Prostate gland (tissue), 2 donors: ENCODE data around the gene CCBE1. TPM values are rescaled to one million over a fixed set of nuclear protein-coding genes. Genes with fewer than 3 reads are reported as not detected.

Experiments
- DNase-seq: peaks from one replicate; pipeline ENCODE4 v3.0.0-alpha.2; 2019; ENCODE audit warnings: low spot score
- H3K27ac ChIP-seq, 2 donors: fragments of 200-600 bp; sonication (generic); 2 replicates each; pipeline ENCODE4 v1.5.1; 2017 to 2019
- H3K27me3 ChIP-seq: fragments of 200-600 bp; sonication (generic); replicated peaks from 2 replicates; pipeline ENCODE4 v1.5.1; 2019; ENCODE audit not compliant: insufficient read depth
- H3K36me3 ChIP-seq, 2 donors: fragments of 200-600 bp; sonication (generic); 1 replicate in 1 of 2; 2 replicates in 1 of 2; pipeline versions ENCODE4 v1.5.1 to v1.8.1; 2017 to 2019
- H3K4me1 ChIP-seq: fragments of 200-600 bp; sonication (generic); replicated peaks from 2 replicates; pipeline ENCODE4 v1.5.1; 2019
- H3K4me3 ChIP-seq, 2 donors: fragments of 200-600 bp; sonication (generic); 2 replicates each; pipeline ENCODE4 v1.5.1; 2017 to 2019
- H3K9me3 ChIP-seq: fragments of 200-600 bp; sonication (generic); 2 replicates; pipeline ENCODE4 v1.5.1; 2017
- POLR2A ChIP-seq: fragments of 450-650 bp; IDR thresholded peaks from one replicate; pipeline ENCODE4 v1.6.1; 2016; ENCODE audit warnings: antibody characterized with exemption, mild to moderate bottlenecking
- POLR2AphosphoS5 ChIP-seq: sonication (generic); formaldehyde crosslinking; IDR thresholded peaks from one replicate; pipeline ENCODE4 v1.6.1; 2017; ENCODE audit warnings: antibody characterized with exemption
- WGBS: methylation state at CpG from one replicate; pipeline ENCODE4 v1.1.5; 2018; 5-methylcytosine and 5-hydroxymethylcytosine counted together
- intact Hi-C: fragments of 100-400 bp; cut with DNase I; formaldehyde crosslinking; loops from one replicate; pipeline ENCODE4 v1.14.2; 2022
- total RNA-seq, 2 donors: library from RNA; depleted of rRNA; stranded (reverse); fragments of >200 nt; gene quantifications; one replicate each; pipeline ENCODE4 v1.1.0, GENCODE V29; 2016
- TF ChIP-seq, protein P1 (sequence below), 4 experiments: fragments of 200-600 bp in 2 of 4; fragments of 450-650 bp in 2 of 4; sonication (generic) in 2 of 4; IDR thresholded peaks; 1 replicate in 3 of 4; 2 replicates in 1 of 4; pipeline ENCODE4 v1.5.1; 2016 to 2019; ENCODE audit warnings: antibody characterized with exemption in 4 of 4, mild to moderate bottlenecking in 2 of 4, moderate library complexity in 2 of 4

The CCBE1 gene
- total RNA-seq, 2 donors from 2014 or later, result 1.8 to 2.0 TPM

DNA sequence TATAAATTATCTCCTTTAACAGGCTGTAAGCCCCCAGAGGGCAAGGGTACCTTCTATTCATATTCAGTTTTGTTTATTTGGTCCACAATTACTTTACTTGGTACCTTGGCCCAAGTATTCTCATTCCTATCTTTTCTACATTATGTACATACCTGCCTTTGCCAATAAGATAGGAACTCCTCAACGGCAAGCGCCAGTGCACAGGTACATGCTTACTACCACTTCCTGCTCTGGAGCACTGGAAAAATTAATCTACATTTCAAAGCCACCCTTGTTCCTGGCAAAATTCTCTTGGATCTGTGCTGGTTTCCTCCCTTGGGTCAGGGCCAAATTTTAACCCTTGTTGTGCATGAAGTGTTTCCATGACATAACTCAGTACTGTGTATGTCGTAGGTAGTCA, 303.8 kb downstream of the CCBE1 start:
- no peaks in the 10 kb centered on the region for H3K9me3 ChIP-seq
- H3K4me1 ChIP-seq, result no peaks in the 10 kb centered on the region
- H3K4me3 ChIP-seq, result no peak overlapping the region
- H3K36me3 ChIP-seq, result no peaks in the 10 kb centered on the region
- DNase-seq, result no peak
- intact Hi-C loops, result no loop called here
- no peak overlapping the region for H3K27ac ChIP-seq
- no peaks in the 10 kb centered on the region for H3K27me3 ChIP-seq
- TF ChIP-seq, protein P1, sequence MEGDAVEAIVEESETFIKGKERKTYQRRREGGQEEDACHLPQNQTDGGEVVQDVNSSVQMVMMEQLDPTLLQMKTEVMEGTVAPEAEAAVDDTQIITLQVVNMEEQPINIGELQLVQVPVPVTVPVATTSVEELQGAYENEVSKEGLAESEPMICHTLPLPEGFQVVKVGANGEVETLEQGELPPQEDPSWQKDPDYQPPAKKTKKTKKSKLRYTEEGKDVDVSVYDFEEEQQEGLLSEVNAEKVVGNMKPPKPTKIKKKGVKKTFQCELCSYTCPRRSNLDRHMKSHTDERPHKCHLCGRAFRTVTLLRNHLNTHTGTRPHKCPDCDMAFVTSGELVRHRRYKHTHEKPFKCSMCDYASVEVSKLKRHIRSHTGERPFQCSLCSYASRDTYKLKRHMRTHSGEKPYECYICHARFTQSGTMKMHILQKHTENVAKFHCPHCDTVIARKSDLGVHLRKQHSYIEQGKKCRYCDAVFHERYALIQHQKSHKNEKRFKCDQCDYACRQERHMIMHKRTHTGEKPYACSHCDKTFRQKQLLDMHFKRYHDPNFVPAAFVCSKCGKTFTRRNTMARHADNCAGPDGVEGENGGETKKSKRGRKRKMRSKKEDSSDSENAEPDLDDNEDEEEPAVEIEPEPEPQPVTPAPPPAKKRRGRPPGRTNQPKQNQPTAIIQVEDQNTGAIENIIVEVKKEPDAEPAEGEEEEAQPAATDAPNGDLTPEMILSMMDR (IDR thresholded peaks at IDR 0.05), result no peak
- TF ChIP-seq POLR2A (no peak), POLR2AphosphoS5 (no peak)
- 66% methylated on average over 3 of the region's 3 CpGs for WGBS

DNA sequence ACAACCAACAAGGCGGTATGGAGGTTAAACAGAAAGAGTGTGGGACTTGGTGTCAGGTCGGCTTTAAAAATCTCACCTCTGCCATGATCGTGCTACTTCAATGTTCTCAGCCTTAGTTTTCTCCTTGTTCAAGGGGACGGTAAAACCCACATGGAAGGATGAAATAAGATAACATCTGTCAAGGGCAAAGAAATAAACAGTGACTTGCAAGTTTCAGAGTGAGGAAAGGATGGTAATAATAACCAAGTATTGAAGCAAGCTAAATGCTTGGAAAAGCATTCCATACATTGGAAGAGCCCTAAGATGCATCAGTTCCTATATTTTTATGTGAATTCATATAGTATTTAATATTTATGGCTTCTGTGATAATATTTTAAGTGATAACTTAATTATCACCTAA, 308.4 kb downstream of the CCBE1 start:
- H3K9me3 ChIP-seq, result no peaks in the 10 kb centered on the region
- DNase-seq, result no peak
- H3K4me3 ChIP-seq, result no peak overlapping the region
- 63% methylated on average over 4 of the region's 4 CpGs for WGBS
- H3K27ac ChIP-seq, result no peak overlapping the region
- H3K27me3 ChIP-seq, result no peaks in the 10 kb centered on the region
- intact Hi-C loops, result no loop called here
- H3K36me3 ChIP-seq, result no peaks in the 10 kb centered on the region
- H3K4me1 ChIP-seq, result no peaks in the 10 kb centered on the region
- TF ChIP-seq, protein P1 (IDR thresholded peaks at IDR 0.05), result no peak
- TF ChIP-seq POLR2A, result no peak
- no peak for TF ChIP-seq POLR2AphosphoS5

DNA sequence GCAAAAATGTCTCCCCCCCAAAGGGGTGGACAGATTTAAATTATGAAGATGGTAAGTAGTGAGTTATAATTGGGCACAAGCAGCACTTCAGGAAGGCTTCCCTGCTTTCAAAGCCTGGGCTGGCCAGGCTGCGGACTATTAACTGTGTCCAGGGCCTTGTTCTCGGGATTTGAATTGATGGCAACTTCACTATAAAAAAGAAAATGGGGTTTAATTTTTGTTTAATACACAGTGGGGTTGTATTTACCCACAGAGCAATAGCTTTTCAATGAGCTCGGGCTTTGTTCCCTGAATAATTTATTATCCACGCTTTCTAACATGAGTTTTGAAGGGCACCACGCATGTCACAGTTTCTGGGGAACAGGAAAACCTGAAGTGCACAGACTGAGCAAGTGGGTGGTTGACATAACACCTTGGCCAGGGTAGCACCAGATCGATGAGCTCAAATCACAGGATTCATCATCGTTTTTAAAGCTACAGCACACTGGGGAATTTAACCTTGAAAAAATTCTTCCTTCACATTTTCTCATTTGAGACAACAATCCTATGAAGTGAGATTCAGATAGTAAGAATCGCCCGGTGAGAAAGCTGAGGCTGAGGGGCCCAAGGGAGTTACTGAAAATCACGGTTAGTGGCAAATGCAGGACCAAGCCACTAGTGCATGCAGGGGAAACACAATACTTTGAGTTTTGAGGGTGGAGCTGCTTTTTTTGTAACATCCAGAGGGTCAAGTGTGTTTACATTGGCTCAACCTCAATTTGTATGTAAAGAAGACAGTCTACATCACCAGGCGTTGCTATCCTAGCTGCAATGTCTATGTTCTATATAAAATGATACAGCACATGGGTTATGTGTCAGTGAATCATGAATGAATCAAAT, 309.3 kb downstream of the CCBE1 start:
- TF ChIP-seq POLR2A, result no peak
- TF ChIP-seq, protein P1 (IDR thresholded peaks at IDR 0.05), result no peak
- TF ChIP-seq POLR2AphosphoS5, result no peak
- no peak for DNase-seq
- Histone ChIP-seq H3K27ac (no peak overlapping the region), H3K27me3 (no peaks in the 10 kb centered on the region), H3K36me3 (no peaks in the 10 kb centered on the region), H3K4me3 (no peak overlapping the region), H3K4me1 (no peaks in the 10 kb centered on the region), H3K9me3 (no peaks in the 10 kb centered on the region)
- intact Hi-C loops, result no loop called here
- WGBS, result 74% methylated on average over 11 of the region's 11 CpGs

DNA sequence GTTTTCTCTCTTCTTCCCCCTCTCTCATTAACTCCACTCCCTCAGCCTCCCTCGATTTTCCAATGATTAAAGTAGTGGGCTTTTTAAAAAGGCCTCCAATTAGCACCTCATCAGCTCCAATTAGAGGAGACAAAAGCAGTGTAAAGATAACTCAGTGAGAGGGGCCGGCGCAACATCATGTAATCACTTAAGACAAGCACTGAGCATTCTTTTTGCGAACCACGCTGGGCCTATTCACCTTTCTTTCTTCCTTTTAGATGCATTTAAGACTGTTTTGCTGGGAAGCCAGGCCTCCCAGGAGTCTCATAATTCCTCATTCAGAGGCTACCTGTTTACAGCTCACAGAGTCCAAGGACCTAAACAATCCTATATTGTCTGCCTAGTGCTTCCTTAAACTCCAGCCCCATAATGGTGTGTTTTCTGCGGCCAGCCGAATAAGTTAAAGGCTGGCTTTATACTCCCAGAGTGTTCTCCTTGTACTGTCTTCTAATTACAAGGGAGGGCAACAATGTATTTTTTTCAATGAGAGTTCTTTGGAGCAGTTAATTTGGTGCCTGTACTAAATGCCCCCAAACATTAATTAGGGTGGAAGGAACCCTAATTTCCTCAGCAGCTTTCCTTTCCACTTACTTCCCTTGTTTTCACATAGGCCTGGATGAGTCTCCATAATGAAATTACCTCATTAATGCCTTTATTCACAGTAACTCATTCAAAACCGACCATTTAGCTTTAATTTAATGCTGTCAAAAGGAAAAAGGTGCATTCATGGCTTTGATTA, 310.1 kb downstream of the CCBE1 start:
- Histone ChIP-seq H3K4me1 (no peaks in the 10 kb centered on the region), H3K27me3 (no peaks in the 10 kb centered on the region), H3K27ac (no peak overlapping the region), H3K36me3 (no peaks in the 10 kb centered on the region), H3K9me3 (no peaks in the 10 kb centered on the region), H3K4me3 (no peak overlapping the region)
- no peak for DNase-seq
- WGBS, result 77% methylated on average over 8 of the region's 8 CpGs
- no peak for TF ChIP-seq POLR2AphosphoS5
- TF ChIP-seq, protein P1 (IDR thresholded peaks at IDR 0.05), result no peak
- no peak for TF ChIP-seq POLR2A
- intact Hi-C loops, result no loop called here
